Measurements from ENCODE around the gene FAT2. TPM values are rescaled to one million over a fixed set of nuclear protein-coding genes. Genes with fewer than 3 reads are reported as not detected.

FAT2 gene
- total and polyA plus RNA-seq, 10 of the 15 experiments (the other 5 are each of a cell fraction or from before 2014, with no cell fraction given) = 0.01 to 0.06 (median 0.03) TPM; not detected in 3

GRCh38 chr5:151597749-151598148 is 6.6 kb upstream of the FAT2 start (continued):
- TF ChIP-seq YY1 (IDR thresholded peaks at IDR 0.05; ENCODE audit: low read depth, low read length) = no peak
- no peak for TF ChIP-seq ZNF622 (IDR thresholded peaks at IDR 0.05)
- no peak for TF ChIP-seq IRF4 (IDR thresholded peaks at IDR 0.05; ENCODE audit: low read depth, low read length)
- TF ChIP-seq FOS (IDR thresholded peaks at IDR 0.05; ENCODE audit: borderline replicate concordance, extremely low read depth, insufficient read length) = no peak
- no peak for TF ChIP-seq STAT3 (IDR thresholded peaks at IDR 0.05; ENCODE audit: low read depth, low read length)
- no peak for TF ChIP-seq CBFB (IDR thresholded peaks at IDR 0.05; ENCODE audit: low read depth)
- TF ChIP-seq MAX (IDR thresholded peaks at IDR 0.05; ENCODE audit: low read depth, low read length) = no peak
- no peak for TF ChIP-seq TCF7 (IDR thresholded peaks at IDR 0.05; ENCODE audit: borderline replicate concordance)

- intact Hi-C loops (cut with micrococcal nuclease; ENCODE audit: unreplicated experiment) (no loop called here), in situ Hi-C loops (cut with MboI) (no loop called here)
- DNase-seq (ENCODE audit: low read depth, low spot score) = no peak
- ChIA-PET RAD21 (ENCODE audit: unreplicated experiment) (no interaction called here), SMC1A (ENCODE audit: uncharacterized antibody, unreplicated experiment) (interaction anchor here (1.3 to 2.7 kb wide), 2 partner anchors 13 to 38 kb away, joined by 3 to 8 read pairs; no protein-coding TSS in a partner anchor), POLR2A (no interaction called here), CTCF (interaction anchor here (0.9 kb wide), 1 partner anchor 168 kb away, joined by 3 read pairs; no protein-coding TSS in a partner anchor)
- Histone ChIP-seq H4K20me1 (ENCODE audit: control insufficient read depth, insufficient read depth) (no peaks in the 10 kb centered on the region; the same call in 1 of the 2 replicates), H3K36me3 (ENCODE audit: control insufficient read depth in 2 of 2, insufficient read depth in 2 of 2, low read length in 1 of 2) (no peaks in the 10 kb centered on the region), H3K9ac (ENCODE audit: control insufficient read depth, insufficient read depth, low read length) (no peak overlapping the region), H3K79me2 (ENCODE audit: control insufficient read depth, insufficient read depth, low read length) (no peaks in the 10 kb centered on the region), H3K27me3 (replicated peaks in 1 of 2; ENCODE audit: control insufficient read depth in 2 of 2, insufficient read depth in 2 of 2, low read length in 1 of 2) (no peaks in the 10 kb centered on the region), H3K4me3 (no peak overlapping the region), H3K27ac (ENCODE audit: control insufficient read depth, insufficient read depth) (no peak overlapping the region), H3K9me3 (replicated peaks; ENCODE audit: control insufficient read depth, insufficient read depth, low read length) (no peaks in the 10 kb centered on the region), H2AFZ (ENCODE audit: control insufficient read depth, low read depth, low read length) (no peak overlapping the region), H3K4me2 (ENCODE audit: control insufficient read depth, insufficient read depth) (no peak overlapping the region), H3K4me1 (ENCODE audit: control insufficient read depth, insufficient read depth, low read length) (no peaks in the 10 kb centered on the region)
- TF ChIP-seq STAT1 (conservative IDR thresholded peaks at IDR 0.05) (no peak), ZNF274 (IDR thresholded peaks at IDR 0.05; ENCODE audit: insufficient read depth, insufficient read length) (no peak), HDAC2 (IDR thresholded peaks at IDR 0.05) (no peak), EED (IDR thresholded peaks at IDR 0.05; ENCODE audit: low read depth) (no peak), NFXL1 (IDR thresholded peaks at IDR 0.05; ENCODE audit: borderline replicate concordance) (no peak)
- no peak for ATAC-seq
- WGBS (ENCODE audit: insufficient coverage, insufficient replicate concordance, low lambda C conversion rate, missing lambda C conversion rate) = 27% methylated on average over 2 of the region's 2 CpGs
- BruUV-seq (replicated peaks) = no TSS peak
- no peak for FAIRE-seq
Measured at GRCh38 chr5:151596828-151597539, 5.9 kb upstream of the FAT2 start.
